ENCODE measurements around the gene FAM78B.

Gene FAM78B

DNA sequence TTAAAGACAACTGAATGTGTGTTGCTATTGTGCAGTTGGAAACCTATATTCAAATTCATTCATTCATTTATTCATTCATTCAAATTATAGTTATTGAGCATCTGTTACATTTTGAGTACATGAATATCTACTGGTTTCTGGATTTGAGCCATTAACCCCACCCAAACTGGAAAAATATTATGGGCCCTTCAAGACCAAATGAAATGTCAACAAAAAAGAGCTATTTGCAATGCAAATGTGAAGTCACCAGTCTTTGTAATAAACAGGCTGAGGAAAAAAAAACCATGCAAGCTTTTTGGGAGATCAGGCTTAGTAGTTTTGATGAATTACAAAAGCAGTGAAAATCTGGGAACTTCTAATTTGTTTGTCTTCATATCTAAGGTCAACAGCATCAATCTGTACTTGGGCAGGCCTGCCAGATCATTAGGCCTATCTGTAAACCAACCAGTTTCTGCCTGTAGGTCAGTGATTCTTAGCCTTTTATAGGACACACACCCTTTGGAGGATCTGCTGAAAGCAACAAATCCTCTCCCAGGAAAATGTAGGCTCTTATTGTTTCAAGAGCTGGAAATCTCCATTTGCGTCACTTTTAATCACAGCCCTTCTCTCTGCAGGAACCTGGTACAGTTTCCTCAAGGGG is 134.7 kb downstream of the FAM78B start:
- no peak for DNase-seq (ENCODE audit: extremely low read depth, low read depth)
- no peak overlapping the region for H3K4me3 ChIP-seq (replicated peaks; ENCODE audit: low read depth, low read length)
- TF ChIP-seq, protein P1, sequence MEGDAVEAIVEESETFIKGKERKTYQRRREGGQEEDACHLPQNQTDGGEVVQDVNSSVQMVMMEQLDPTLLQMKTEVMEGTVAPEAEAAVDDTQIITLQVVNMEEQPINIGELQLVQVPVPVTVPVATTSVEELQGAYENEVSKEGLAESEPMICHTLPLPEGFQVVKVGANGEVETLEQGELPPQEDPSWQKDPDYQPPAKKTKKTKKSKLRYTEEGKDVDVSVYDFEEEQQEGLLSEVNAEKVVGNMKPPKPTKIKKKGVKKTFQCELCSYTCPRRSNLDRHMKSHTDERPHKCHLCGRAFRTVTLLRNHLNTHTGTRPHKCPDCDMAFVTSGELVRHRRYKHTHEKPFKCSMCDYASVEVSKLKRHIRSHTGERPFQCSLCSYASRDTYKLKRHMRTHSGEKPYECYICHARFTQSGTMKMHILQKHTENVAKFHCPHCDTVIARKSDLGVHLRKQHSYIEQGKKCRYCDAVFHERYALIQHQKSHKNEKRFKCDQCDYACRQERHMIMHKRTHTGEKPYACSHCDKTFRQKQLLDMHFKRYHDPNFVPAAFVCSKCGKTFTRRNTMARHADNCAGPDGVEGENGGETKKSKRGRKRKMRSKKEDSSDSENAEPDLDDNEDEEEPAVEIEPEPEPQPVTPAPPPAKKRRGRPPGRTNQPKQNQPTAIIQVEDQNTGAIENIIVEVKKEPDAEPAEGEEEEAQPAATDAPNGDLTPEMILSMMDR (IDR thresholded peaks at IDR 0.05; ENCODE audit: low read depth, low read length, missing control alignments) = no peak

DNA sequence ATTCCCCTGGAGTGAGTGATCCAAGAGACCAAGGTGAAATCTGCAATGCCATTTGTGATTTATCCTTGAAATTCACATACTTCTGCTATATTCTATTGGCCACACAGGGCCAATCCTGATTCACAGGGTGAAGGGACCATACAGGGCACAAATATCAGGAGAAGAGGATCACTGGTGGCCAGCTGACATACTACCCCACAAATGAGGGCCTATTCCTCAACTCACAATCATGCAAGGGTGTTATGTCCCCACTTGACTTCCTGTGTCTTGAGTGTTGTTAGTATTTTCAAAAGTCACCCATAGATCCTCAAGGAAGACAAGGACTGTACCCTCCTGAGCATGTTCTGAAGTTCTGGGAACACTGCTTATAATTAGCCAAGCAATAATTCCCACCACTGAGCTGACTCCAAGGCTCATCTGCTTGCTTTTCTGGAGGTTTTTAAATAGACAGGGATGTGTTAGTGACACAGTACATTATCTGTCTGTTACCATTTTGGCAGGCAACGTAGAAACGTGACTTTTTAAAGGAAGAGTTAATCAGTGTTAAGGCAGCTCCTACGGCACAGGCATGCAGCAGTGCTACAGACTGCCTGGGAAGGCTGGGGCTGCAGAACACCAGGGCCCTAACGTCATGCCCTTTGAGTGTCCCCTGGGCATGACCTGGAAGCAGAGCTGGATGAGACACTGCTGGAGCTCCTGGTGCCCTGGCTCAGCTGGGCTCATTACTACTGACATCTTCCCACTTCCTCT is 137.4 kb downstream of the FAM78B start:
- TF ChIP-seq, protein P1 (IDR thresholded peaks at IDR 0.05; ENCODE audit: low read depth, low read length, missing control alignments) = no peak
- DNase-seq (ENCODE audit: extremely low read depth, low read depth) = no peak
- no peak overlapping the region for H3K4me3 ChIP-seq (replicated peaks; ENCODE audit: low read depth, low read length)

DNA sequence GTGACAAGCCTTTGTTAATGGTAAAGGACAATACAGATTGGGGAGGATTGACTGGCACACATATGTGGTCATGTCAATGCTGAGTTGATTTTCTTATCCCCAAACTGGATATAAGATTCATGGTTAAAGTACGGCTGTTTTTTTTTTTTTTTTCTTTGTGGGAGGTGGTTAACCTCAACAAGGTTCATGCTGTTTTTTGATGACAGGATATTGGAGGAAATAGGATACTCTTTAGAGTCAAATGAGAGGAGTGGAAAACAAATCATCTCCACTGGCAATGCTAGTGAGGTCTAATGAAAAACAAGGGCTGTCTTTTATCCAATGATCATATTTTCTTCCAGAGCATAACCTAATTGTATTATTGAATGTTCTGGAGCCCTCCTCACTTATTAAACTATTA is 140.2 kb downstream of the FAM78B start:
- TF ChIP-seq, protein P1 (IDR thresholded peaks at IDR 0.05; ENCODE audit: low read depth, low read length, missing control alignments) = no peak
- DNase-seq (ENCODE audit: extremely low read depth, low read depth) = no peak
- H3K4me3 ChIP-seq (replicated peaks; ENCODE audit: low read depth, low read length) = no peak overlapping the region

DNA sequence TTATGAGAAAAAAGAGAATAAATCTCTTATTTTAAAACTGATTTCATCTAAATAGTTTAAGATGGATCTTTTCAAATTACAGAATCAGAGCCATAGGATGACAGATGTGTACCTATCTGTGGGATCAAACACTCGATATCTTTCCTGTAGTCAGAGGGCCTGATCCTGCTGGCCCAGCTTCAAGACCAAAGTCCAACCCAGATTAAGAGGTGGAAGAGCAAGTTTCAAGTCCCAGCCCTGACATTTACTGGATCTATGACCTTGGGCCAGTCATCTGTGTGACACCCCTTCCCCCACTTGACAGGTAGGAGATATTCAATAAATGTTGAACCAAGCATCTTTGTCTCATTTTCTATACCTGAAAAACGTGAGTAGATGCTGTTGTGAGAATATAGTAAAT is 140.7 kb downstream of the FAM78B start:
- TF ChIP-seq, protein P1 (IDR thresholded peaks at IDR 0.05; ENCODE audit: low read depth, low read length, missing control alignments) = no peak
- no peak for DNase-seq (ENCODE audit: extremely low read depth, low read depth)

DNA sequence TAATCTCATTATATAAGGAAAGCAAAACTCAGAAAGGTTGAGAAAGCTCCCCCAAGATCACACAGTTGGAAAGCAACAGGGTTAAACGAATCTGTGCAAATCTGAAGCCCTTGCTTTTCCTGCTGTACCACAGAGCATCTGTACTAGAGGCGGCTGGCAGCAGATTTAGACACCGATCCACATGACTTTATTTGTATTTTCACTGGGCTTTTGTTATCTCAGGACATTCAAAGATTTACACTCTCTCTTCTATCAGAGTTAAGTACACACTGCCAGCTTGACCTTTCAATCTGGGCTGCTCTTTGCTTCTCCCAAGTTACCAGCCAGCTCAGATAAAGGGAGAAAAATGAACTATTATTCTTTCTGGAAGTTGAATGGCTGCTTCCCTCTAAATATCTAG is 146.6 kb downstream of the FAM78B start:
- TF ChIP-seq, protein P1 (IDR thresholded peaks at IDR 0.05; ENCODE audit: low read depth, low read length, missing control alignments) = no peak
- H3K4me3 ChIP-seq (replicated peaks; ENCODE audit: low read depth, low read length) = no peak overlapping the region
- no peak for DNase-seq (ENCODE audit: extremely low read depth, low read depth)

More for the DNA sequence above, 140.7 kb downstream of the FAM78B start:
- no peak overlapping the region for H3K4me3 ChIP-seq (replicated peaks; ENCODE audit: low read depth, low read length)
